ENCODE data around the gene ADRA2A.

Gene ADRA2A

GRCh38 chr10:111107023-111107422 is 30.2 kb downstream of the ADRA2A start:
- no peak for DNase-seq (ENCODE audit: low read depth, low spot score)

GRCh38 chr10:111107846-111108245 is 31.0 kb downstream of the ADRA2A start:
- ChIA-PET POLR2A (no interaction called here), CTCF (no interaction called here)
- H3K4me3 ChIP-seq (ENCODE audit: low read depth, low read length): no peak overlapping the region
- DNase-seq (ENCODE audit: low read depth, low spot score): no peak
- no peak for TF ChIP-seq CTCF (IDR thresholded peaks at IDR 0.05; ENCODE audit: insufficient read depth, low read length, missing control alignments)

More at GRCh38 chr10:111107023-111107422, 30.2 kb downstream of the ADRA2A start:
- no peak for TF ChIP-seq CTCF (IDR thresholded peaks at IDR 0.05; ENCODE audit: insufficient read depth, low read length, missing control alignments)
- POLR2A ChIA-PET: no interaction called here
- CTCF ChIA-PET: no interaction called here
- no peak overlapping the region for H3K4me3 ChIP-seq (ENCODE audit: low read depth, low read length)

- ChIA-PET CTCF (interaction anchor here (1.7 kb wide), 1 partner anchor 32 kb away, joined by 4 read pairs; the partner anchor contains the start of gene ADRA2A), POLR2A (no interaction called here)
- no peak for DNase-seq (ENCODE audit: low read depth, low spot score)
- no peak overlapping the region for H3K4me3 ChIP-seq (ENCODE audit: low read depth, low read length)
- no peak for TF ChIP-seq CTCF (IDR thresholded peaks at IDR 0.05; ENCODE audit: insufficient read depth, low read length, missing control alignments)
Measured at GRCh38 chr10:111108441-111108840, 31.6 kb downstream of the ADRA2A start.

GRCh38 chr10:111109501-111110242 is 32.8 kb downstream of the ADRA2A start:
- TF ChIP-seq CTCF (IDR thresholded peaks at IDR 0.05; ENCODE audit: insufficient read depth, low read length, missing control alignments): no peak
- no peak for DNase-seq (ENCODE audit: low read depth, low spot score)
- POLR2A ChIA-PET: no interaction called here
- no peak overlapping the region for H3K4me3 ChIP-seq (ENCODE audit: low read depth, low read length)
- CTCF ChIA-PET: interaction anchor here (1.7 kb wide), 1 partner anchor 33 kb away, joined by 4 read pairs; the partner anchor contains the start of gene ADRA2A

GRCh38 chr10:111110771-111111170 is 33.9 kb downstream of the ADRA2A start:
- H3K4me3 ChIP-seq (ENCODE audit: low read depth, low read length): no peak overlapping the region
- TF ChIP-seq CTCF (IDR thresholded peaks at IDR 0.05; ENCODE audit: insufficient read depth, low read length, missing control alignments): no peak
- ChIA-PET CTCF (no interaction called here), POLR2A (no interaction called here)
- DNase-seq (ENCODE audit: low read depth, low spot score): no peak

GRCh38 chr10:111112333-111112732 is 35.5 kb downstream of the ADRA2A start:
- POLR2A ChIA-PET: no interaction called here
- no peak for DNase-seq (ENCODE audit: low read depth, low spot score)
- TF ChIP-seq CTCF (IDR thresholded peaks at IDR 0.05; ENCODE audit: insufficient read depth, low read length, missing control alignments): no peak
- no peak overlapping the region for H3K4me3 ChIP-seq (ENCODE audit: low read depth, low read length)
- CTCF ChIA-PET: no interaction called here
